Suppressor macrophage treated with lipopolysaccharide for 4 hours (primary cell): Measurements from ENCODE around the gene PHAF1.
"Not testable (repeated sequence)": the region's sequence is repeated elsewhere in the genome, so short reads cannot be mapped to it uniquely, and the experiment has no call there.

Experiments
- DNase-seq: peaks from one replicate; pipeline ENCODE4 v3.0.0-alpha.2; 2020

The PHAF1 gene

DNA sequence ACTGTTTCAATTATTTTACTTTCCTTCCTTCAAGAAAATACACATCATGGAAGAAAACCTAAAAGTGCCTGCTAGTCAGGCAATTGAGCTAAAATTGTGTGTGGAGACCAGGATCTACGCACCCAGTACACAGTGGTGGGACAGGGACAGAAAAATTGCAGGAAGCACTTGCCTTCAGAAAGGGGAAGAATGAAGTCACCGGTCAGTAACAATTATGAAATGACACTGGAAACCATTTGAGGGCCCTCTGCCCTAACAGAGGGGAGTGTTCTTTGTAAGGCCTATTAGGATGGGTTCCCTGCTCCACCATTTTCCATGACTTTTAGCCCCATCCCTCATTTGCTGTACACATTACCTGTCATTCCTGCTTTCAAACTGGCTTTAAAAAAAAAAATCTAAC is 4.5 kb upstream of the PHAF1 start:
- DNase-seq: peak; percentile 79

- DNase-seq: no peak
These were observed 3.9 kb upstream of the PHAF1 start for GRCh38 chr16:67105881-67106280.

DNA sequence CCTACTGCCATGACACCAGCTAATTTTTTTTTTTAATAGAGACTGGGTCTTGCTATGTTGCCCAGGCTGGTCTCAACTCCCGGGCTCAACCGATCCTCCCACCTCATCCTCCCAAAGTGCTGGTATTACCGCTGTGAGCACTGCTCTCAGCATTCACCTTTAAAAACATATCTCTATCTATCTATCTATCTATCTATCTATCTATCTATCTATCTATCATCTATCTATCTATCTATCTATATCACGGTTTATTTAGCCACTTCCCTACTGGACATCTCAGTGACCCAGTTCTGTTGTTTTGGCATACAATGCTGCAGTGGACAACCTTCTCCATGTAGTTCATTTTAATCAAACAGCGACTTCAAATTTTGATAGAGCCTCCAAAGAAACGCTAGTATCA is 1.3 kb upstream of the PHAF1 start:
- no peak for DNase-seq

GRCh38 chr16:67108931-67109406 is 772 bp upstream of the PHAF1 start:
- DNase-seq: no peak

DNA sequence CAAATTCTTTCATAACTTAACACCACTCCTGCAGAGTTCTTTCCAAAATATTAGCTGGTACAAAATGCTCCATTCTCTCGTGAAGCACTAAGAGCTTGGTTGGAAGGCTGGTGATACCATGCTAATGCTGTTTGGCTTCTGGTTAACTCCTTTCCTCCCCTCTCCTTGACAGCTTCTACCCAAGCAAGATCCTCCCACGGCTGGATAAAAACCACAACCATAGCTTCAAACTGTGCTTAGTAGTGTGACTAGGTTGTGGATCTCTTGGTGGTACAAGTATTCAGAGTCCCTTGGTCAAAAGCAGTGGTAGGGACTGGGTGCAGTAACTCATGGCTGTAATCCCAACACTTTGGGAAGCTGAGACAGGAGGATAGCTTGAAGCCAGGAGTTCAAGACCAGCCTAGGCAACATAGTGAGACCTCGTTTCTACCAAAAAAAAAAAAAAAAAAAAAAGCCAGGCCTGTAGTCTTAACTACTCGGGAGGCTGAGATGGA is 2.3 kb downstream of the PHAF1 start:
- DNase-seq: no peak

DNA sequence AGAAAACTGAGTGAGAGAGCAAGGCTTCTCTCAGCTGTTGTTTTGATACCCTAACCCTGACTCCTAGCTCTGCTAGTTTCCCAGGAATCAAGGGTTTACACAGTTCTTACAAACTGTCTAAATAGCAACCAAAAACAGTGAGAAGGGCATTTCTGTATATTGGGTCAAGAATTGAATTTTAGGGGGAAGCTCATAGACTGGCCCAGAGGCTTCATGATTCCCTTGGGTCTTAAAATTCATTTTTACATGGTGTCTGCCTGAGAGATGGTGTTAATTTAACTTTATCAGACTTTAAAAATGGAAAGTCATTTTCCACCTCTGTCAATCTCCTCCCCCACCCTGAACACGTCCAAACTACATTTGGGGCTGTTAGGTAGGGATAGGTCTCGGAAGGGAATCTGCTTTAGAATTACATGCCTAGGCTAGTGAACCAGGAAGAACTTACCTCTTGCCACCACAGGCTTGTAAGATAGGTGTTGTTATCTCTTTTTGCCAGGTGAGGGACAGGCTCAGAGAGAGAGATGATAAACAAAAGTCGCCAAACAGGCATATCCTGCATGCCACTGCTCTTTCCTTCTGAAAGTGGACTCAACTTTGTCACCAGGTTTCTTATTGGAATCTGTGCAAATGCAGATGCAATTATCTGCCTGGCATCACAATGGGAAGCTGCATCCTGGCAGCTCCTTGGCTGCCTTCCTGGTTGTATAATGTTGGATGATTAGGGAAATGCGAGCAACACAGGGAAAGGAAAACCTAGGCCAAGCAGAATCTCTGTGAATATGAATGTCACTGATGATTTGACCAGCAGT is 3.1 kb downstream of the PHAF1 start:
- DNase-seq: no peak

DNA sequence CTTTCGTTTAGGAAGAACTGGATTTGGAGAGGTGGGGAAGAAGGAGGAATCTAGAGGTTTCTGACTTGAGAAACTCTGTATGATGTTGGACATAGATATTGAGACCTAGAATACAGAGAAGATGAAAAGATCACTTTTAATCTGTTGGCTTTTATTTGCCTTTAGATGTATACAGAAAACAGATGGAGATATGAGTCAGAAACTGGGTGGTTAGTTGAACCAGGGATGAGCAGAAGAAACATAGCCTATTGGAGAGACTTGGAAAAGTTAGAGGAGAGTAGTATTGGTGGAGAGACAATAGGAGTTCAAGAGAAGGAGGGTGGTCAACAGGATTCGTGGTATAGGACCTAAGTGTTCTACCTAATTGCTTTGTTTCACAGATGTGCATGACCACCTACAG is 5.1 kb downstream of the PHAF1 start:
- DNase-seq: no peak

DNA sequence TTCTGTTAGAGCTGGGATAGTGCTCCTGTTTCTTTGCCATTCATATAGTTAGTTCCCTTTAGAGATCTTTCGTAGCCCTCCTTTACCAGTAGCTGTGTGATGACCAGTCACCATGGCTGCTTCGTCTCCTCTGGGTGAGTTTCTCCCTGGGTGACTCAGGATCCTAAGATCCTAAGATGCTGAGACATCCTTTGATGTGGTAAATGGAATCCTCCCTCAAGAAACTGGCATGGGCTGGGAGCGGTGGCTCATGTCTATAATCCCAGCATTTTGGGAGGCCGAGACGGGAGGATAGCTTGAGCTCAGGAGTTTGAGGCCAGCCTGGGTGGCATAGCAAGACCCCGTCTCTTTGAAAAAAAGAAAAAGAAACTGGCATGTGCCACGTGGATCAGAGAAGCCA is 5.9 kb downstream of the PHAF1 start:
- peak; percentile 85 for DNase-seq

- peak; percentile 32 for DNase-seq
These were observed 6.9 kb downstream of the PHAF1 start for GRCh38 chr16:67116388-67117311.

DNA sequence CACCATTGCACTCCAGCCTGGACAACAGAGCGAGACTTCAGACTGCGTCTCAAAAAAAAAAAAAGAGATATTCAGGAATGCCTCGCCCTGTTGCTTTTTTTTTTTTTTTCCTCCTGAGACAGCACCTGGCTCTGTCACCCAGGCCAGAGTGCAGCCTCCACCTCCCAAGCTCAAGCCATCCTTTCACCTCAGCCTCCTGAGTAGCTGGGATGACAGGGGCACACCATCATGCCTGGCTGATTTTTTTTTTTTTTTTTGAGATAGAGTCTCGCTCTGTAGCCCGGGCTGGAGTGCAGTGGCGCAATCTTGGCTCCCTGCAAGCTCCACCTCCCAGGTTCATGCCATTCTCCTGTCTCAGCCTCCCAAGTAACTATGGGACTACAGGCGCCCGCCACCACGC is 8.0 kb downstream of the PHAF1 start:
- no peak for DNase-seq

- no peak for DNase-seq
These were observed 10.3 kb downstream of the PHAF1 start for GRCh38 chr16:67120025-67120424.

GRCh38 chr16:67122799-67123198 is 13.1 kb downstream of the PHAF1 start:
- DNase-seq: not testable (repeated sequence)

DNA sequence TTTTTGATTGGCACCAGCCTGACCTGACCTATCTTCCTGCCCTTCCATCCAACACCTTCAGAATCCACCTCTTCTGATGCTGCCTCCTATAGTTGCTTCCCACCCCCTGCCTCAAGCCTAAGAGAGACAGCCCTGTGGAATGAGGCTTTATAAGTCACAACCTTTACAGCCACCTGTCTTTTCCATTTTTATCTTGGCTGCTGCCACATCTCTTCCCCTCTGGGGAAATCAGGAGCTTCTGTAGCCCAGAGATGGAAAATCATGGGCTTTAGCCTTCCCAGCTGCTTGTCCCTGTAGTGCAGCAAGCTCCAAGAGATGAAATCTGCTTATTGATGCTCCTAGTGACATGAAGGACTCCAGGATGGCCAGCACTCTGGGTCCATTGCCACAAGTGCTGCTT is 18.7 kb downstream of the PHAF1 start:
- no peak for DNase-seq

- DNase-seq: no peak
These were observed 19.1 kb downstream of the PHAF1 start for GRCh38 chr16:67128887-67129286.

DNA sequence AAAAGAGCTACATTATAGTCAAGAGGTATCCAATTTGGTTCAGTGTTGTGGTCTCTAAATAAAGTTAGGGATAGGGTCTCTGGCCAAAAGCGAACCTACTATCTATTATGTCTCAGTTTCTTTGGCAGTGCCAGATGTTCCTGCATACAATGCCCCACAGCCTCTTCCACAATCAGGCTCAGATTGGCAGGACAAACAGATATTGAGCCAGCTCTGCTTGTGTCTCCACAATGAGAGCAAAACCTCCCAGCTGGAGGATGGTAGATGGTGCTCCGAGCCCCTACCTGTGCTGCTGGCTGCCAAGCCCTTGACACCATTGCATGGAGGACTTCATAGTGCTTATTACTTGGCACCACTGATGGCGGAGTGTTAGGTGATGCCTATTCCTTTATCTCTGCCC is 19.7 kb downstream of the PHAF1 start:
- no peak for DNase-seq

GRCh38 chr16:67137605-67138004 is 27.9 kb downstream of the PHAF1 start:
- no peak for DNase-seq

- no peak for DNase-seq
These were observed 31.6 kb downstream of the PHAF1 start for GRCh38 chr16:67141391-67141790.

DNA sequence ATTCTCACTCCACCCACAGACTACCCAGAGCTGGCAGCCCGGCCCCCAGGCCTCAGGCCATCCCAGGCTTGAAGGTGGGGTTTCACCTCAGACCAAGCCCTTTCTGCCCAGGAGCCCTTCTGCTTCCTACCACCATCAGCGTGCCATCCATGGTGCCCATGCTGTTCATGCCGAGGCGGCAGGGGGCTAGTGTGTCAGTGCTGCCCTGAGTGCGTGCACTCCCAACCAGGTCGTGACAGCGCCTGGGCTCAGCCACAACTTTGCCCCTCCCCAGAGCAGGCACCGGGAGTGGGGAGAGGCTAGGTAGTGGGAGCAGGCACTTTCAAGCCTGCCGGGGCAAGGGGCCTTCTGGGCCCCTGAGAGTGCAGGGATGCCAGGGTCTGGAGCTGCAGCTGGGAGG is 32.6 kb downstream of the PHAF1 start:
- no peak for DNase-seq

- no peak for DNase-seq
These were observed 35.2 kb downstream of the PHAF1 start for GRCh38 chr16:67144943-67145342.

DNA sequence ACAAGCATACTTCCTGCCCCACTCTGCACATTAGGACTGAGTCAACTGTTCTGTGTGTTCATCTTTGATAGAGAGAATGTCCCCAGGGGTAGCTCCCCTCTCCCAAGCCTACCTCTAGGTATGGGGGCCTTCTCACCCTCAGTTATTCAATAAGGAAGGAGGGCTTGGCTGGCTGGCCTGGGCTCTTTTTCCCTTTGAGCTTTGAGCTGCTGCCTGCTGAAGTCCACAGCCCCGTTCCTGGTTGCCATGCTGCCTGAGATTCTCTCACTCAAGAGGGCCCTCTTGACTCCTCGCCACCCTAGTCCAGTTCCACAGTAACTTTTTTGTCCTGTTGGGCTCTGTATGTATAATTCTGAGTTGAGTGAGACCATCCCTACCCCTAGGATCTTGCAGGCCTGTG is 36.0 kb downstream of the PHAF1 start:
- no peak for DNase-seq

DNA sequence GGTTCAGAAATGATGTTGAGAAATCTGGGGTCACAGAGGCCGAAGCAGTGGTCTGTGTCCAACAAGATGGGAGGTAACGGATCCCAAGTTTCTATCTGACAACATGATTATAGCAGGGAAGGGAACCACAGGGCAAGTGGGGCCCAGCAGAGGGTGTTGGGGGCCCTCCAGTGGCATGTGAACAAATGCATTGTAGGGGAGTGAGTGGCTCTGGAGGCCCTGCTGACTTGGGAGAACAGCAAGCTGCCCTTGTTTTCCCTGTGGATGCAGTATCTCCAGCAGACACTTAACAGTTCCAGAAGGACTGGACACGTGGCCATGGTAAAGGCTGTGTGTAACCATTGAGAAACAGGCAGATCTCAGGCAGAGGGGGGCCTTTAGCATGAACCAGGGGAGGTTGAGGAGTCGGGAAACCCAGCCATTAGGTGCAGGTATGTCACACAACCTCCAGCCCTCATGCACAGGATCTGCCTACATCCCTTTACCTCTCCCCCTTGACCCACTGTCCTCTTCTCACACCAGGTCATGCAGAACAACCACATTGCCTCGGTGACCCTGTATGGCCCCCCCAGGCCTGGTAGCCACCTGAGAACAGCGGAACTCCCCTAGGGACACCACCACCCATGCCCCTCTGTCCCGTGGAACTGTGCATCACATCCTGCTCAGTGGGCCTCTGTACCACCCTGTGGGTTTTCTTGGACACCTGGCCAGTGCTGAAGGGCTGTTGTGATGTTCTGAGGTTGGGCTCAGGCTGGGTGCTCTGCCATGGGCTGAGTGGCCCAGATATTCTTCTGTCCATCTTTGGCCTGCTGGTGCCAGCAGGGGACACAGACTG is 37.0 kb downstream of the PHAF1 start:
- no peak for DNase-seq

GRCh38 chr16:67147437-67148140 is 37.8 kb downstream of the PHAF1 start:
- no peak for DNase-seq
